HEK293 (cell line): ENCODE measurements around the gene COL9A2.

Source experiments
- CTCF ChIA-PET: fragments of 350-600 bp; formaldehyde crosslinking; extraction: SDS; loops from one replicate; lab custom pipeline; 2021; ENCODE audit warnings: antibody characterized with exemption; lab: Yijun Ruan, JAX
- POLR2A ChIA-PET: fragments of 300-600 bp; formaldehyde crosslinking; extraction: SDS; loops from one replicate; lab custom pipeline; 2020; ENCODE audit warnings: antibody characterized with exemption, inconsistent platforms; lab: Yijun Ruan, JAX
- H3K27ac ChIP-seq: fragments of 200-500 bp; sonication (Bioruptor generic); 2 replicates; pipeline ENCODE4 v1.5.1; 2014; ENCODE audit warnings: low read depth, low read length, control low read depth, inconsistent platforms; ENCODE audit errors: extremely low read depth
- H3K36me3 ChIP-seq, 2 experiments: fragments of 200-500 bp in 1 of 2; sonication (Bioruptor generic) in 1 of 2; 1 replicate in 1 of 2; 2 replicates in 1 of 2; pipeline ENCODE4 v1.5.1; 2014 to 2017; ENCODE audit warnings: inconsistent platforms in 2 of 2, low read length in 2 of 2; ENCODE audit not compliant: control insufficient read depth in 2 of 2, insufficient read depth in 1 of 2
- H3K4me1 ChIP-seq: fragments of 200-500 bp; sonication (Bioruptor generic); 2 replicates; pipeline ENCODE4 v1.5.1; 2014; ENCODE audit warnings: mild to moderate bottlenecking, low read length, inconsistent platforms; ENCODE audit not compliant: control insufficient read depth, insufficient read depth
- H3K4me3 ChIP-seq: 2 replicates; pipeline ENCODE4 v1.5.1; 2011; ENCODE audit warnings: low read depth, mild to moderate bottlenecking, control low read depth, low read length, moderate library complexity
- H3K9me3 ChIP-seq: fragments of 200-500 bp; sonication (Bioruptor generic); 2 replicates; pipeline ENCODE4 v1.5.1; 2014; ENCODE audit warnings: low read depth, low read length, inconsistent platforms; ENCODE audit not compliant: control insufficient read depth, insufficient read depth
- GLI4 ChIP-seq: fragments of 450-650 bp; formaldehyde crosslinking; IDR thresholded peaks from 2 replicates; pipeline ENCODE4 v1.5.1; 2016; ENCODE audit warnings: missing biosample characterization, missing genetic modification characterization
- KLF8 ChIP-seq: fragments of 450-650 bp; formaldehyde crosslinking; IDR thresholded peaks from 2 replicates; pipeline ENCODE4 v1.5.1; 2016; ENCODE audit warnings: missing biosample characterization, missing genetic modification characterization
- MYNN ChIP-seq: fragments of 450-650 bp; formaldehyde crosslinking; IDR thresholded peaks from 2 replicates; pipeline ENCODE4 v1.5.1; 2016; ENCODE audit warnings: missing biosample characterization, missing genetic modification characterization, borderline replicate concordance
- PRDM4 ChIP-seq: fragments of 450-650 bp; formaldehyde crosslinking; IDR thresholded peaks from 2 replicates; pipeline ENCODE4 v1.5.1; 2017; ENCODE audit warnings: missing biosample characterization, missing genetic modification characterization
- SALL2 ChIP-seq: fragments of 450-650 bp; formaldehyde crosslinking; IDR thresholded peaks from 2 replicates; pipeline ENCODE4 v1.5.0; 2017; ENCODE audit warnings: missing biosample characterization, mild to moderate bottlenecking, missing genetic modification characterization, borderline replicate concordance
- SP3 ChIP-seq: fragments of 450-650 bp; formaldehyde crosslinking; IDR thresholded peaks from 2 replicates; pipeline ENCODE4 v1.5.1; 2016; ENCODE audit warnings: missing biosample characterization, missing genetic modification characterization
- ZIC2 ChIP-seq: fragments of 450-650 bp; formaldehyde crosslinking; IDR thresholded peaks from 2 replicates; pipeline ENCODE4 v1.5.1; 2016; ENCODE audit warnings: missing biosample characterization, missing genetic modification characterization
- ZNF133 ChIP-seq: fragments of 450-650 bp; formaldehyde crosslinking; IDR thresholded peaks from 2 replicates; pipeline ENCODE4 v1.5.1; 2016; ENCODE audit warnings: missing biosample characterization, missing genetic modification characterization
- ZNF18 ChIP-seq: fragments of 450-650 bp; formaldehyde crosslinking; IDR thresholded peaks from 2 replicates; pipeline ENCODE4 v1.5.1; 2016; ENCODE audit warnings: missing biosample characterization, missing genetic modification characterization
- ZNF366 ChIP-seq: fragments of 450-650 bp; formaldehyde crosslinking; conservative IDR thresholded peaks from 2 replicates; pipeline ENCODE4 v1.5.1; 2016; ENCODE audit warnings: missing biosample characterization, missing genetic modification characterization
- ZNF394 ChIP-seq: fragments of 450-650 bp; formaldehyde crosslinking; IDR thresholded peaks from 2 replicates; pipeline ENCODE4 v1.5.1; 2016; ENCODE audit warnings: missing biosample characterization, missing genetic modification characterization, mild to moderate bottlenecking, moderate library complexity, borderline replicate concordance
- ZNF398 ChIP-seq: fragments of 450-650 bp; formaldehyde crosslinking; IDR thresholded peaks from 2 replicates; pipeline ENCODE4 v1.5.1; 2017; ENCODE audit warnings: missing biosample characterization, missing genetic modification characterization
- ZNF488 ChIP-seq: fragments of 450-650 bp; formaldehyde crosslinking; IDR thresholded peaks from 2 replicates; pipeline ENCODE4 v1.5.1; 2016; ENCODE audit warnings: missing biosample characterization, missing genetic modification characterization
- ZNF510 ChIP-seq: fragments of 450-650 bp; formaldehyde crosslinking; IDR thresholded peaks from 2 replicates; pipeline ENCODE4 v1.5.1; 2018; ENCODE audit warnings: mild to moderate bottlenecking, missing genetic modification characterization, missing biosample characterization; ENCODE audit not compliant: insufficient replicate concordance
- ZNF544 ChIP-seq: fragments of 450-650 bp; formaldehyde crosslinking; IDR thresholded peaks from 2 replicates; pipeline ENCODE4 v1.5.0; 2017; ENCODE audit warnings: missing biosample characterization, missing genetic modification characterization
- ZNF548 ChIP-seq: fragments of 450-650 bp; formaldehyde crosslinking; IDR thresholded peaks from 2 replicates; pipeline ENCODE4 v1.5.1; 2016; ENCODE audit warnings: missing biosample characterization, missing genetic modification characterization
- ZNF571 ChIP-seq: fragments of 450-650 bp; formaldehyde crosslinking; IDR thresholded peaks from 2 replicates; pipeline ENCODE4 v1.5.0; 2017; ENCODE audit warnings: missing biosample characterization, missing genetic modification characterization
- ZNF624 ChIP-seq: fragments of 450-650 bp; formaldehyde crosslinking; IDR thresholded peaks from 2 replicates; pipeline ENCODE4 v1.5.1; 2017; ENCODE audit warnings: missing biosample characterization, missing genetic modification characterization
- ZNF664 ChIP-seq: fragments of 450-650 bp; formaldehyde crosslinking; IDR thresholded peaks from 2 replicates; pipeline ENCODE4 v1.5.1; 2016; ENCODE audit warnings: missing biosample characterization, missing genetic modification characterization
- ZNF777 ChIP-seq: fragments of 450-650 bp; formaldehyde crosslinking; IDR thresholded peaks from 2 replicates; pipeline ENCODE4 v1.5.1; 2017; ENCODE audit warnings: missing biosample characterization, missing genetic modification characterization, borderline replicate concordance
- ZSCAN16 ChIP-seq: fragments of 450-650 bp; formaldehyde crosslinking; IDR thresholded peaks from 2 replicates; pipeline ENCODE4 v1.5.1; 2016; ENCODE audit warnings: missing biosample characterization, missing genetic modification characterization
- ZSCAN4 ChIP-seq: fragments of 450-650 bp; formaldehyde crosslinking; IDR thresholded peaks from 2 replicates; pipeline ENCODE4 v1.5.1; 2017; ENCODE audit warnings: missing biosample characterization, missing genetic modification characterization
- ZSCAN5A ChIP-seq: fragments of 450-650 bp; formaldehyde crosslinking; IDR thresholded peaks from 2 replicates; pipeline ENCODE4 v1.5.1; 2016; ENCODE audit warnings: missing biosample characterization, missing genetic modification characterization

COL9A2 gene

GRCh38 chr1:40309374-40310128, 7.5 kb downstream of the COL9A2 start:
- TF ChIP-seq ZNF544 (tag by site-specific recombination) (no peak), ZSCAN5A (tag by site-specific recombination) (no peak), SALL2 (0 out of 2 replicates have a peak, but pooled peaks have one; percentile 31), ZNF398 (tag by site-specific recombination) (peak; percentile 31; the same call in 1 of the 2 replicates), MYNN (tag by site-specific recombination) (0 out of 2 replicates have a peak, but pooled peaks have one; percentile 16), ZNF571 (tag by site-specific recombination) (0 out of 2 replicates have a peak, but pooled peaks have one; percentile 24), ZIC2 (tag by site-specific recombination) (peak; percentile 56; the same call in 1 of the 2 replicates), ZSCAN4 (peak; percentile 88), GLI4 (tag by site-specific recombination) (0 out of 2 replicates have a peak, but pooled peaks have one; percentile 23), ZNF18 (tag by site-specific recombination) (peak; percentile 47)
- no peak overlapping the region for H3K27ac ChIP-seq
- no peaks in the 10 kb centered on the region; the same call in 1 of the 2 replicates for H3K4me1 ChIP-seq
- no peaks in the 10 kb centered on the region for H3K36me3 ChIP-seq
- ChIA-PET POLR2A (no interaction called here), CTCF (interaction anchor here (0.6 kb wide), 1 partner anchor 98 kb away, joined by 3 read pairs; no protein-coding TSS in a partner anchor)
- H3K9me3 ChIP-seq = no peaks in the 10 kb centered on the region
- H3K4me3 ChIP-seq = no peak overlapping the region

- Histone ChIP-seq H3K9me3 (no peaks in the 10 kb centered on the region), H3K27ac (no peak overlapping the region), H3K4me3 (no peak overlapping the region), H3K4me1 (no peaks in the 10 kb centered on the region; the same call in 1 of the 2 replicates), H3K36me3 (no peaks in the 10 kb centered on the region)
- POLR2A ChIA-PET = no interaction called here
- CTCF ChIA-PET = no interaction called here
- TF ChIP-seq ZNF624 = no peak
- TF ChIP-seq ZNF664 (tag by site-specific recombination) = no peak
- no peak for TF ChIP-seq ZSCAN16 (tag by site-specific recombination)
- no peak for TF ChIP-seq ZNF510
- TF ChIP-seq SP3 (tag by site-specific recombination) = no peak
- no peak for TF ChIP-seq PRDM4 (tag by site-specific recombination)
- TF ChIP-seq ZNF777 (tag by site-specific recombination) = no peak
- TF ChIP-seq ZNF548 (tag by site-specific recombination) = no peak
- no peak for TF ChIP-seq ZNF394 (tag by site-specific recombination)
- no peak for TF ChIP-seq ZNF366 (tag by site-specific recombination)
- TF ChIP-seq KLF8 (tag by site-specific recombination) = no peak
- no peak for TF ChIP-seq ZNF488 (tag by site-specific recombination)
- no peak for TF ChIP-seq ZNF133 (tag by site-specific recombination)
Measured at GRCh38 chr1:40308036-40308727, 8.9 kb downstream of the COL9A2 start.
